HL-60/S4 (cell line): ENCODE measurements around the gene LRRFIP1.

ENCODE experiments used
- in situ Hi-C: fragments of 300-500 bp; cut with MboI; formaldehyde crosslinking; loops from 2 replicates; pipeline ENCODE4 v1.14.3; 2022; ENCODE audit warnings: low sequenced_read_pairs

Gene LRRFIP1

GRCh38 chr2:237819231-237819630, 191.8 kb downstream of the LRRFIP1 start:
- in situ Hi-C loops = no loop called here

- in situ Hi-C loops = no loop called here
Observed at GRCh38 chr2:237820421-237820820, 193.0 kb downstream of the LRRFIP1 start.

GRCh38 chr2:237823544-237823943, 196.2 kb downstream of the LRRFIP1 start:
- in situ Hi-C loops = no loop called here

GRCh38 chr2:237824085-237824484, 196.7 kb downstream of the LRRFIP1 start:
- in situ Hi-C loops = no loop called here

GRCh38 chr2:237827421-237827987, 200.1 kb downstream of the LRRFIP1 start:
- in situ Hi-C loops = no loop called here
